H1 (cell line): ENCODE measurements around the gene LRRC25. TPM values are rescaled to one million over a fixed set of nuclear protein-coding genes. Genes with fewer than 3 reads are reported as not detected.

Experiments used
- ATF2 ChIP-seq: IDR thresholded peaks from 2 replicates; pipeline ENCODE4 v1.6.1; 2012; ENCODE audit warnings: low read length, inconsistent platforms
- JUN ChIP-seq: IDR thresholded peaks from 2 replicates; pipeline ENCODE4 v1.6.1; 2011; ENCODE audit warnings: low read depth, mild to moderate bottlenecking, improper control_type of control experiment, low read length
- JUND ChIP-seq: IDR thresholded peaks from 2 replicates; pipeline ENCODE4 v1.6.1; 2011; ENCODE audit warnings: mild to moderate bottlenecking, improper control_type of control experiment, low read length
- polyA plus RNA-seq, 7 experiments: library from polyadenylated mRNA; depleted of rRNA in 3 of 7; stranded (reverse) in 5 of 7; unstranded in 2 of 7; fragments of >200 nt in 5 of 7; fragments of 200-250 nt in 2 of 7; gene quantifications; 1 replicate in 5 of 7; 2 replicates in 1 of 7; 4 replicates in 1 of 7; pipeline versions ENCODE4 v1.2.1 to v1.2.3, GENCODE V29; 2011 to 2013; ENCODE audit warnings: missing spikeins in 2 of 7, mixed read lengths in 2 of 7
- total RNA-seq: library from RNA; stranded (reverse); fragmentation: NEBNext Ultra II Directional; extraction: Animal tissue kit (Norgen Biotek cat#: 25700); gene quantifications from 2 replicates; pipeline ENCODE4 v1.2.1, GENCODE V29; 2021

The LRRC25 gene
- total and polyA plus RNA-seq, 2 of the 8 experiments (the other 6 are each of a cell fraction or from before 2014, with no cell fraction given) = 0.20 to 0.41 TPM

GRCh38 chr19:18422530-18423191 is 25.2 kb upstream of the LRRC25 start (continued):
- TF ChIP-seq ATF2 (no peak), JUN (no peak), JUND (no peak)
